GM12891 (cell line): ENCODE data around the gene LCE3C.

Experiments used
- POLR2A ChIP-seq: IDR thresholded peaks from 2 replicates; pipeline ENCODE4 v1.6.1; 2011; ENCODE audit warnings: low read depth, low read length, control low read depth
- POLR2AphosphoS5 ChIP-seq: IDR thresholded peaks from 2 replicates; pipeline ENCODE4 v1.6.1; 2011; ENCODE audit warnings: low read depth, low read length, control low read depth

- TF ChIP-seq POLR2A: no peak
- TF ChIP-seq POLR2AphosphoS5: no peak
Observed at GRCh38 chr1:152577168-152577567, 22.9 kb upstream of the LCE3C start.
